Breast epithelium (tissue), 3 donors: ENCODE results near the gene ADCY5.

Experiments used
- CTCF ChIP-seq, 3 donors: fragments of 450-650 bp; IDR thresholded peaks; one replicate each; pipeline ENCODE4 v1.5.1; 2016 to 2017; ENCODE audit warnings: antibody characterized with exemption in 3 of 3, mild to moderate bottlenecking in 3 of 3, moderate library complexity in 3 of 3
- POLR2A ChIP-seq: fragments of 450-650 bp; IDR thresholded peaks from one replicate; pipeline ENCODE4 v1.6.1; 2016; ENCODE audit warnings: antibody characterized with exemption, mild to moderate bottlenecking, moderate library complexity
- POLR2AphosphoS5 ChIP-seq, 3 donors: sonication (generic); formaldehyde crosslinking; IDR thresholded peaks; one replicate each; pipeline ENCODE4 v1.6.1; 2017; ENCODE audit warnings: antibody characterized with exemption in 3 of 3

GRCh38 chr3:123353850-123354233, 95.0 kb downstream of the ADCY5 start:
- TF ChIP-seq CTCF (IDR thresholded peaks at IDR 0.05) (no peak), POLR2A (no peak), POLR2AphosphoS5 (IDR thresholded peaks at IDR 0.05) (no peak)
